HEK293T (cell line): ENCODE results near the gene HS3ST4.
"Not testable (repeated sequence)": the region's sequence is repeated elsewhere in the genome, so short reads cannot be mapped to it uniquely, and the experiment has no call there.

Source experiments
- CTCF ChIA-PET: fragments of 350-600 bp; formaldehyde crosslinking; extraction: SDS; loops from one replicate; lab custom pipeline; 2021; ENCODE audit warnings: antibody characterized with exemption, inconsistent platforms; lab: Yijun Ruan, JAX
- POLR2A ChIA-PET: fragments of 350-600 bp; formaldehyde crosslinking; extraction: SDS; loops from one replicate; lab custom pipeline; 2020; ENCODE audit warnings: antibody characterized with exemption, inconsistent platforms; lab: Yijun Ruan, JAX
- DNase-seq: peaks from one replicate; pipeline ENCODE4 v3.0.0; 2012; ENCODE audit warnings: mixed read lengths; ENCODE audit errors: extremely low spot score
- ARNT ChIP-seq: fragments of 450-650 bp; IDR thresholded peaks from 2 replicates; pipeline ENCODE4 v1.6.1; 2017; ENCODE audit warnings: mild to moderate bottlenecking
- BHLHE40 ChIP-seq: fragments of 450-650 bp; IDR thresholded peaks from 2 replicates; pipeline ENCODE4 v1.6.1; 2016; ENCODE audit warnings: mild to moderate bottlenecking, moderate library complexity, borderline replicate concordance
- CTBP1 ChIP-seq: fragments of 450-650 bp; IDR thresholded peaks from 2 replicates; pipeline ENCODE4 v1.6.1; 2016; ENCODE audit warnings: borderline replicate concordance
- ELF4 ChIP-seq: fragments of 450-650 bp; IDR thresholded peaks from 2 replicates; pipeline ENCODE4 v1.6.1; 2017; ENCODE audit warnings: antibody characterized with exemption
- FOXA1 ChIP-seq: fragments of 450-650 bp; IDR thresholded peaks from 2 replicates; pipeline ENCODE4 v1.6.1; 2016; ENCODE audit warnings: mild to moderate bottlenecking
- FOXK2 ChIP-seq: fragments of 450-650 bp; IDR thresholded peaks from 2 replicates; pipeline ENCODE4 v1.6.1; 2016; ENCODE audit warnings: mild to moderate bottlenecking
- FOXM1 ChIP-seq: fragments of 450-650 bp; IDR thresholded peaks from 2 replicates; pipeline ENCODE4 v1.6.1; 2017; ENCODE audit warnings: mild to moderate bottlenecking, borderline replicate concordance
- HDGF ChIP-seq: fragments of 450-650 bp; IDR thresholded peaks from 2 replicates; pipeline ENCODE4 v1.6.1; 2017; ENCODE audit warnings: antibody characterized with exemption, borderline replicate concordance
- L3MBTL2 ChIP-seq: fragments of 450-650 bp; conservative IDR thresholded peaks from 2 replicates; pipeline ENCODE4 v1.6.1; 2016; ENCODE audit warnings: mild to moderate bottlenecking
- LEF1 ChIP-seq: fragments of 450-650 bp; IDR thresholded peaks from 2 replicates; pipeline ENCODE4 v1.6.1; 2017; ENCODE audit warnings: mild to moderate bottlenecking, borderline replicate concordance
- NFRKB ChIP-seq: fragments of 450-650 bp; IDR thresholded peaks from 2 replicates; pipeline ENCODE4 v1.6.1; 2016; ENCODE audit warnings: mild to moderate bottlenecking, moderate library complexity
- PKNOX1 ChIP-seq: fragments of 450-650 bp; IDR thresholded peaks from 2 replicates; pipeline ENCODE4 v1.6.1; 2016
- SP1 ChIP-seq: fragments of 450-650 bp; IDR thresholded peaks from 2 replicates; pipeline ENCODE4 v1.6.1; 2017
- SUZ12 ChIP-seq: fragments of 450-650 bp; IDR thresholded peaks from 2 replicates; pipeline ENCODE4 v1.6.1; 2016; ENCODE audit warnings: mild to moderate bottlenecking
- TARDBP ChIP-seq: fragments of 450-650 bp; IDR thresholded peaks from 2 replicates; pipeline ENCODE4 v1.6.1; 2016
- ZNF384 ChIP-seq: fragments of 450-650 bp; IDR thresholded peaks from 2 replicates; pipeline ENCODE4 v1.6.1; 2016

HS3ST4 gene

GRCh38 chr16:26091511-26091910 is 399.8 kb downstream of the HS3ST4 start:
- TF ChIP-seq NFRKB (no peak), BHLHE40 (no peak), TARDBP (no peak), LEF1 (no peak), PKNOX1 (no peak), SUZ12 (no peak), CTBP1 (no peak), FOXA1 (no peak), SP1 (no peak), ARNT (no peak)
- CTCF ChIA-PET, result no interaction called here
- DNase-seq, result no peak
- POLR2A ChIA-PET, result no interaction called here

- POLR2A ChIA-PET, DNase-seq, CTCF ChIA-PET: not testable (repeated sequence)
These were observed 406.4 kb downstream of the HS3ST4 start for GRCh38 chr16:26098206-26098605.

GRCh38 chr16:26102369-26102768 is 410.6 kb downstream of the HS3ST4 start:
- CTCF ChIA-PET, result no interaction called here
- DNase-seq, result no peak
- POLR2A ChIA-PET, result no interaction called here
- TF ChIP-seq FOXK2, result no peak
- TF ChIP-seq LEF1, result no peak
- no peak for TF ChIP-seq L3MBTL2
- TF ChIP-seq FOXA1, result no peak
- TF ChIP-seq BHLHE40, result no peak
- TF ChIP-seq SUZ12, result no peak
- TF ChIP-seq ARNT, result no peak
- no peak for TF ChIP-seq TARDBP
- TF ChIP-seq SP1, result no peak
- TF ChIP-seq HDGF, result no peak
- TF ChIP-seq ZNF384, result no peak
- no peak for TF ChIP-seq ELF4
- no peak for TF ChIP-seq FOXM1
- TF ChIP-seq CTBP1, result no peak

- DNase-seq, result no peak
- POLR2A ChIA-PET, result no interaction called here
- CTCF ChIA-PET, result no interaction called here
- TF ChIP-seq CTBP1, result no peak
- TF ChIP-seq TARDBP, result no peak
- TF ChIP-seq ZNF384, result no peak
- no peak for TF ChIP-seq ELF4
- no peak for TF ChIP-seq SUZ12
- no peak for TF ChIP-seq L3MBTL2
- no peak for TF ChIP-seq ARNT
- TF ChIP-seq NFRKB, result no peak
- no peak for TF ChIP-seq LEF1
- TF ChIP-seq PKNOX1, result no peak
- no peak for TF ChIP-seq HDGF
- no peak for TF ChIP-seq SP1
- TF ChIP-seq FOXK2, result no peak
- no peak for TF ChIP-seq FOXM1
- no peak for TF ChIP-seq BHLHE40
- no peak for TF ChIP-seq FOXA1
These were observed 417.2 kb downstream of the HS3ST4 start for GRCh38 chr16:26108836-26109505.

GRCh38 chr16:26111900-26112299 is 420.1 kb downstream of the HS3ST4 start:
- POLR2A ChIA-PET, result no interaction called here
- CTCF ChIA-PET, result no interaction called here
- TF ChIP-seq ARNT (no peak), BHLHE40 (no peak), ZNF384 (no peak), NFRKB (no peak), TARDBP (no peak)
- no peak for DNase-seq

GRCh38 chr16:26118575-26118974 is 426.8 kb downstream of the HS3ST4 start:
- POLR2A ChIA-PET, result no interaction called here
- no peak for TF ChIP-seq SUZ12
- no peak for TF ChIP-seq TARDBP
- no peak for TF ChIP-seq BHLHE40
- TF ChIP-seq CTBP1, result no peak
- no peak for TF ChIP-seq PKNOX1
- TF ChIP-seq NFRKB, result no peak
- no peak for TF ChIP-seq SP1
- no peak for TF ChIP-seq FOXM1
- TF ChIP-seq FOXK2, result no peak
- no peak for TF ChIP-seq HDGF
- no peak for TF ChIP-seq ARNT
- no peak for TF ChIP-seq LEF1
- DNase-seq, result no peak
- CTCF ChIA-PET, result no interaction called here
